ENCODE data around the gene MAPK8IP1. TPM values are rescaled to one million over a fixed set of nuclear protein-coding genes. Genes with fewer than 3 reads are reported as not detected.

MAPK8IP1 gene
- total and polyA plus RNA-seq, 2 donors (not counting 3 experiments of a cell fraction or from before 2014, with no cell fraction given) = 4.1 to 4.8 TPM

GRCh38 chr11:45919806-45920530, 34.5 kb downstream of the MAPK8IP1 start:
- dilution Hi-C loops (cut with MboI; ENCODE audit: extremely low pct_ligation_motif_present, low sequenced_read_pairs) (no loop called here), intact Hi-C loops (cut with micrococcal nuclease) (loop anchor here (2.0 kb wide), 1 partner anchor 73 kb away; the partner anchor contains the start of gene CRY2)
- no TSS peak for BruUV-seq (replicated peaks)
- Histone ChIP-seq H2AFZ (ENCODE audit: low read depth, low read length) (no peak overlapping the region), H3K9me3 (replicated peaks; ENCODE audit: control insufficient read depth, insufficient read depth, low read length) (no peaks in the 10 kb centered on the region), H4K20me1 (replicated peaks; ENCODE audit: control insufficient read depth, extremely low read depth, insufficient read depth, low read length) (no peaks in the 10 kb centered on the region), H3K9ac (replicated peaks; ENCODE audit: extremely low read depth, insufficient read depth, low read length) (no peak overlapping the region), H3K27me3 (ENCODE audit: control insufficient read depth in 2 of 2, insufficient read depth in 2 of 2, low read length in 2 of 2) (peaks cover 13 to 30% of the 10 kb centered on the region in 2 experiments), H3K9me1 (replicated peaks; ENCODE audit: control insufficient read depth, extremely low read depth, insufficient read depth, low read length) (no peaks in the 10 kb centered on the region), H3K36me3 (ENCODE audit: control insufficient read depth in 2 of 2, extremely low read depth in 1 of 2, insufficient read depth in 2 of 2, low read length in 2 of 2) (peaks cover 0 to 8% of the 10 kb centered on the region in 2 experiments), H3K27ac (ENCODE audit: insufficient read depth, low read depth, low read length) (no peak overlapping the region), H3K4me3 (replicated peaks in 1 of 3; ENCODE audit: insufficient read depth in 1 of 3, low read depth in 1 of 3, low read length in 3 of 3) (no peak overlapping the region), H3K4me2 (ENCODE audit: insufficient read depth, low read length) (no peak overlapping the region), H3K79me2 (ENCODE audit: control insufficient read depth, insufficient read depth, low read length) (peaks cover 10% of the 10 kb centered on the region), H3K4me1 (ENCODE audit: control insufficient read depth, extremely low read depth, insufficient read depth, low read length) (peaks cover 10% of the 10 kb centered on the region)
- no peak for TF ChIP-seq GATA2 (IDR thresholded peaks at IDR 0.05; ENCODE audit: insufficient read depth, insufficient read length, low read depth, low read length)
- no peak for TF ChIP-seq POLR2A (IDR thresholded peaks at IDR 0.05; ENCODE audit: low read depth, low read length)
- no peak for TF ChIP-seq FOS (IDR thresholded peaks at IDR 0.05; ENCODE audit: borderline replicate concordance, insufficient read depth, low read length)
- TF ChIP-seq EZH2 (IDR thresholded peaks at IDR 0.05; ENCODE audit: borderline replicate concordance, low read depth, low read length, severe bottlenecking) = no peak
- TF ChIP-seq, protein P1, sequence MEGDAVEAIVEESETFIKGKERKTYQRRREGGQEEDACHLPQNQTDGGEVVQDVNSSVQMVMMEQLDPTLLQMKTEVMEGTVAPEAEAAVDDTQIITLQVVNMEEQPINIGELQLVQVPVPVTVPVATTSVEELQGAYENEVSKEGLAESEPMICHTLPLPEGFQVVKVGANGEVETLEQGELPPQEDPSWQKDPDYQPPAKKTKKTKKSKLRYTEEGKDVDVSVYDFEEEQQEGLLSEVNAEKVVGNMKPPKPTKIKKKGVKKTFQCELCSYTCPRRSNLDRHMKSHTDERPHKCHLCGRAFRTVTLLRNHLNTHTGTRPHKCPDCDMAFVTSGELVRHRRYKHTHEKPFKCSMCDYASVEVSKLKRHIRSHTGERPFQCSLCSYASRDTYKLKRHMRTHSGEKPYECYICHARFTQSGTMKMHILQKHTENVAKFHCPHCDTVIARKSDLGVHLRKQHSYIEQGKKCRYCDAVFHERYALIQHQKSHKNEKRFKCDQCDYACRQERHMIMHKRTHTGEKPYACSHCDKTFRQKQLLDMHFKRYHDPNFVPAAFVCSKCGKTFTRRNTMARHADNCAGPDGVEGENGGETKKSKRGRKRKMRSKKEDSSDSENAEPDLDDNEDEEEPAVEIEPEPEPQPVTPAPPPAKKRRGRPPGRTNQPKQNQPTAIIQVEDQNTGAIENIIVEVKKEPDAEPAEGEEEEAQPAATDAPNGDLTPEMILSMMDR (IDR thresholded peaks at IDR 0.05; ENCODE audit: extremely low read depth in 1 of 2, insufficient read depth in 1 of 2, low read depth in 1 of 2, low read length in 2 of 2) = no peak
- TF ChIP-seq MYC (IDR thresholded peaks at IDR 0.05; ENCODE audit: low read depth, low read length) = no peak
- no peak for TF ChIP-seq POLR2AphosphoS5 (IDR thresholded peaks at IDR 0.05; ENCODE audit: insufficient read depth, low read depth, low read length)
- no peak for FAIRE-seq
- no peak for DNase-seq (ENCODE audit: low read depth, low spot score)
- ChIA-PET POLR2A (no interaction called here), CTCF (no interaction called here)
